HEK293 (cell line): Measurements from ENCODE around the gene EFNA2.

Experiments used
- HIC1 ChIP-seq: fragments of 450-650 bp; formaldehyde crosslinking; IDR thresholded peaks from 2 replicates; pipeline ENCODE4 v1.5.1; 2016; ENCODE audit warnings: missing biosample characterization, missing genetic modification characterization
- KLF7 ChIP-seq: fragments of 450-650 bp; formaldehyde crosslinking; IDR thresholded peaks from 2 replicates; pipeline ENCODE4 v1.5.1; 2016; ENCODE audit warnings: missing biosample characterization, missing genetic modification characterization, borderline replicate concordance
- KLF8 ChIP-seq: fragments of 450-650 bp; formaldehyde crosslinking; IDR thresholded peaks from 2 replicates; pipeline ENCODE4 v1.5.1; 2016; ENCODE audit warnings: missing biosample characterization, missing genetic modification characterization
- PRDM2 ChIP-seq: fragments of 450-650 bp; formaldehyde crosslinking; IDR thresholded peaks from 2 replicates; pipeline ENCODE4 v1.5.1; 2016; ENCODE audit warnings: missing biosample characterization, missing genetic modification characterization, borderline replicate concordance
- SP3 ChIP-seq: fragments of 450-650 bp; formaldehyde crosslinking; IDR thresholded peaks from 2 replicates; pipeline ENCODE4 v1.5.1; 2016; ENCODE audit warnings: missing biosample characterization, missing genetic modification characterization
- WT1 ChIP-seq: fragments of 450-650 bp; formaldehyde crosslinking; IDR thresholded peaks from 2 replicates; pipeline ENCODE4 v1.5.1; 2016; ENCODE audit warnings: missing biosample characterization, missing genetic modification characterization
- YY2 ChIP-seq: fragments of 450-650 bp; formaldehyde crosslinking; IDR thresholded peaks from 2 replicates; pipeline ENCODE4 v1.5.1; 2016; ENCODE audit warnings: missing biosample characterization, missing genetic modification characterization
- ZBTB10 ChIP-seq: fragments of 450-650 bp; formaldehyde crosslinking; IDR thresholded peaks from 2 replicates; pipeline ENCODE4 v1.5.1; 2016; ENCODE audit warnings: missing biosample characterization, missing genetic modification characterization
- ZBTB7A ChIP-seq: fragments of 450-650 bp; formaldehyde crosslinking; IDR thresholded peaks from 2 replicates; pipeline ENCODE4 v1.5.1; 2016; ENCODE audit warnings: low read depth, missing biosample characterization, missing genetic modification characterization
- ZFP37 ChIP-seq: fragments of 450-650 bp; formaldehyde crosslinking; IDR thresholded peaks from 2 replicates; pipeline ENCODE4 v1.5.1; 2016; ENCODE audit warnings: missing biosample characterization, missing genetic modification characterization
- ZNF169 ChIP-seq: fragments of 450-650 bp; formaldehyde crosslinking; IDR thresholded peaks from 2 replicates; pipeline ENCODE4 v1.5.1; 2016; ENCODE audit warnings: missing biosample characterization, missing genetic modification characterization
- ZNF2 ChIP-seq: fragments of 450-650 bp; formaldehyde crosslinking; IDR thresholded peaks from 2 replicates; pipeline ENCODE4 v1.5.1; 2016; ENCODE audit warnings: missing biosample characterization, missing genetic modification characterization
- ZNF280D ChIP-seq: fragments of 450-650 bp; formaldehyde crosslinking; IDR thresholded peaks from 2 replicates; pipeline ENCODE4 v1.5.1; 2016; ENCODE audit warnings: missing biosample characterization, missing genetic modification characterization
- ZNF324 ChIP-seq: fragments of 450-650 bp; formaldehyde crosslinking; IDR thresholded peaks from 2 replicates; pipeline ENCODE4 v1.5.1; 2016; ENCODE audit warnings: missing biosample characterization, missing genetic modification characterization
- ZNF76 ChIP-seq: fragments of 450-650 bp; formaldehyde crosslinking; IDR thresholded peaks from 2 replicates; pipeline ENCODE4; 2016; ENCODE audit warnings: low read depth, missing biosample characterization, missing genetic modification characterization, borderline replicate concordance
- ZNF768 ChIP-seq: fragments of 450-650 bp; formaldehyde crosslinking; IDR thresholded peaks from 2 replicates; pipeline ENCODE4 v1.5.1; 2018; ENCODE audit warnings: missing biosample characterization, mild to moderate bottlenecking, missing genetic modification characterization
- ZNF776 ChIP-seq: fragments of 450-650 bp; formaldehyde crosslinking; IDR thresholded peaks from 2 replicates; pipeline ENCODE4 v1.5.0; 2017; ENCODE audit warnings: missing biosample characterization, missing genetic modification characterization, borderline replicate concordance
- TF ChIP-seq, protein P1 (sequence below): fragments of 450-650 bp; formaldehyde crosslinking; IDR thresholded peaks from 2 replicates; pipeline ENCODE4; 2016; ENCODE audit warnings: missing biosample characterization, missing genetic modification characterization
- TF ChIP-seq, protein P2 (sequence below): fragments of 450-650 bp; formaldehyde crosslinking; conservative IDR thresholded peaks from 2 replicates; pipeline ENCODE4 v1.5.1; 2016; ENCODE audit warnings: low read depth, missing biosample characterization, missing genetic modification characterization

The EFNA2 gene

GRCh38 chr19:1269478-1270212 lies 16.0 kb upstream of the EFNA2 start (continued):
- TF ChIP-seq WT1 (peak; percentile 52; the same call in 1 of the 2 replicates), ZNF776 (tag by site-specific recombination) (no peak), ZNF169 (tag by site-specific recombination) (no peak), SP3 (tag by site-specific recombination) (peak; percentile 52; the same call in 1 of the 2 replicates), PRDM2 (tag by site-specific recombination) (0 out of 2 replicates have a peak, but pooled peaks have one; percentile 49), ZNF76 (tag by site-specific recombination) (0 out of 2 replicates have a peak, but pooled peaks have one; percentile 40), ZNF280D (tag by site-specific recombination) (no peak), ZNF324 (peak; percentile 49; the same call in 1 of the 2 replicates), ZBTB10 (tag by site-specific recombination) (peak; percentile 61; the same call in 1 of the 2 replicates), ZBTB7A (tag by site-specific recombination) (0 out of 2 replicates have a peak, but pooled peaks have one; percentile 42), HIC1 (peak; percentile 20; the same call in 1 of the 2 replicates), ZNF768 (tag by site-specific recombination) (no peak), YY2 (peak; percentile 78), KLF7 (tag by site-specific recombination) (peak; percentile 41; the same call in 1 of the 2 replicates), KLF8 (tag by site-specific recombination) (peak; percentile 37; the same call in 1 of the 2 replicates), ZFP37 (peak; percentile 51; the same call in 1 of the 2 replicates), ZNF2 (tag by site-specific recombination) (peak; percentile 88)
- TF ChIP-seq, protein P1, sequence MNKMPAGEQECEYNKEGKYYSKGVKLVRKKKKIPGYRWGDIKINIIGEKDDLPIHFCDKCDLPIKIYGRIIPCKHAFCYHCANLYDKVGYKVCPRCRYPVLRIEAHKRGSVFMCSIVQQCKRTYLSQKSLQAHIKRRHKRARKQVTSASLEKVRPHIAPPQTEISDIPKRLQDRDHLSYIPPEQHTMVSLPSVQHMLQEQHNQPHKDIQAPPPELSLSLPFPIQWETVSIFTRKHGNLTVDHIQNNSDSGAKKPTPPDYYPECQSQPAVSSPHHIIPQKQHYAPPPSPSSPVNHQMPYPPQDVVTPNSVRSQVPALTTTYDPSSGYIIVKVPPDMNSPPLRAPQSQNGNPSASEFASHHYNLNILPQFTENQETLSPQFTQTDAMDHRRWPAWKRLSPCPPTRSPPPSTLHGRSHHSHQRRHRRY = peak; percentile 81
- TF ChIP-seq, protein P2, sequence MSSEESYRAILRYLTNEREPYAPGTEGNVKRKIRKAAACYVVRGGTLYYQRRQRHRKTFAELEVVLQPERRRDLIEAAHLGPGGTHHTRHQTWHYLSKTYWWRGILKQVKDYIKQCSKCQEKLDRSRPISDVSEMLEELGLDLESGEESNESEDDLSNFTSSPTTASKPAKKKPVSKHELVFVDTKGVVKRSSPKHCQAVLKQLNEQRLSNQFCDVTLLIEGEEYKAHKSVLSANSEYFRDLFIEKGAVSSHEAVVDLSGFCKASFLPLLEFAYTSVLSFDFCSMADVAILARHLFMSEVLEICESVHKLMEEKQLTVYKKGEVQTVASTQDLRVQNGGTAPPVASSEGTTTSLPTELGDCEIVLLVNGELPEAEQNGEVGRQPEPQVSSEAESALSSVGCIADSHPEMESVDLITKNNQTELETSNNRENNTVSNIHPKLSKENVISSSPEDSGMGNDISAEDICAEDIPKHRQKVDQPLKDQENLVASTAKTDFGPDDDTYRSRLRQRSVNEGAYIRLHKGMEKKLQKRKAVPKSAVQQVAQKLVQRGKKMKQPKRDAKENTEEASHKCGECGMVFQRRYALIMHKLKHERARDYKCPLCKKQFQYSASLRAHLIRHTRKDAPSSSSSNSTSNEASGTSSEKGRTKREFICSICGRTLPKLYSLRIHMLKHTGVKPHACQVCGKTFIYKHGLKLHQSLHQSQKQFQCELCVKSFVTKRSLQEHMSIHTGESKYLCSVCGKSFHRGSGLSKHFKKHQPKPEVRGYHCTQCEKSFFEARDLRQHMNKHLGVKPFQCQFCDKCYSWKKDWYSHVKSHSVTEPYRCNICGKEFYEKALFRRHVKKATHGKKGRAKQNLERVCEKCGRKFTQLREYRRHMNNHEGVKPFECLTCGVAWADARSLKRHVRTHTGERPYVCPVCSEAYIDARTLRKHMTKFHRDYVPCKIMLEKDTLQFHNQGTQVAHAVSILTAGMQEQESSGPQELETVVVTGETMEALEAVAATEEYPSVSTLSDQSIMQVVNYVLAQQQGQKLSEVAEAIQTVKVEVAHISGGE = peak; percentile 41
